ENCODE measurements around the gene PLEKHM3. TPM values are rescaled to one million over a fixed set of nuclear protein-coding genes. Genes with fewer than 3 reads are reported as not detected.

The PLEKHM3 gene
- total RNA-seq, 1 experiment from 2014 or later = 6.5 TPM

GRCh38 chr2:208012449-208012848, 12.9 kb downstream of the PLEKHM3 start:
- DNase-seq (ENCODE audit: low spot score) = no peak
- no peak for TF ChIP-seq EZH2 (IDR thresholded peaks at IDR 0.05; ENCODE audit: borderline replicate concordance, low read depth, low read length, poor library complexity, severe bottlenecking)
- no peak for TF ChIP-seq CTCF (conservative IDR thresholded peaks at IDR 0.05; ENCODE audit: low read depth, low read length)
- Histone ChIP-seq H3K36me3 (ENCODE audit: insufficient read depth, low read length, poor library complexity, severe bottlenecking) (no peaks in the 10 kb centered on the region), H3K27ac (ENCODE audit: low read depth, low read length, poor library complexity, severe bottlenecking) (no peak overlapping the region), H3K27me3 (replicated peaks; ENCODE audit: insufficient read depth, low read depth, low read length, poor library complexity) (no peaks in the 10 kb centered on the region), H3K9me3 (ENCODE audit: low read depth, low read length, poor library complexity, severe bottlenecking) (no peaks in the 10 kb centered on the region), H3K4me3 (ENCODE audit: low read depth, low read length, poor library complexity, severe bottlenecking) (no peak overlapping the region), H3K4me1 (ENCODE audit: insufficient read depth, low read length, poor library complexity, severe bottlenecking) (no peaks in the 10 kb centered on the region)
- ChIA-PET POLR2A (ENCODE audit: low non-redundant PET) (no interaction called here), CTCF (no interaction called here)
- no TSS peak for BruUV-seq (replicated peaks)
- intact Hi-C loops (cut with micrococcal nuclease; ENCODE audit: unreplicated experiment) = no loop called here

GRCh38 chr2:208010506-208010905, 14.8 kb downstream of the PLEKHM3 start:
- intact Hi-C loops (cut with micrococcal nuclease; ENCODE audit: unreplicated experiment) = no loop called here

GRCh38 chr2:208006833-208007232, 18.5 kb downstream of the PLEKHM3 start:
- Histone ChIP-seq H3K27me3 (replicated peaks; ENCODE audit: insufficient read depth, low read depth, low read length, poor library complexity) (no peaks in the 10 kb centered on the region), H3K27ac (ENCODE audit: low read depth, low read length, poor library complexity, severe bottlenecking) (no peak overlapping the region), H3K36me3 (ENCODE audit: insufficient read depth, low read length, poor library complexity, severe bottlenecking) (no peaks in the 10 kb centered on the region), H3K4me1 (ENCODE audit: insufficient read depth, low read length, poor library complexity, severe bottlenecking) (no peaks in the 10 kb centered on the region), H3K9me3 (ENCODE audit: low read depth, low read length, poor library complexity, severe bottlenecking) (no peaks in the 10 kb centered on the region), H3K4me3 (ENCODE audit: low read depth, low read length, poor library complexity, severe bottlenecking) (no peak overlapping the region)
- ChIA-PET CTCF (no interaction called here), POLR2A (ENCODE audit: low non-redundant PET) (no interaction called here)
- no TSS peak for BruUV-seq (replicated peaks)
- intact Hi-C loops (cut with micrococcal nuclease; ENCODE audit: unreplicated experiment) = no loop called here
- no peak for DNase-seq (ENCODE audit: low spot score)
- no peak for TF ChIP-seq EZH2 (IDR thresholded peaks at IDR 0.05; ENCODE audit: borderline replicate concordance, low read depth, low read length, poor library complexity, severe bottlenecking)
- no peak for TF ChIP-seq CTCF (conservative IDR thresholded peaks at IDR 0.05; ENCODE audit: low read depth, low read length)

More at GRCh38 chr2:208010506-208010905, 14.8 kb downstream of the PLEKHM3 start:
- BruUV-seq (replicated peaks) = no TSS peak
- TF ChIP-seq EZH2 (IDR thresholded peaks at IDR 0.05; ENCODE audit: borderline replicate concordance, low read depth, low read length, poor library complexity, severe bottlenecking) (no peak), CTCF (conservative IDR thresholded peaks at IDR 0.05; ENCODE audit: low read depth, low read length) (no peak)
- POLR2A ChIA-PET (ENCODE audit: low non-redundant PET) = no interaction called here
- Histone ChIP-seq H3K36me3 (ENCODE audit: insufficient read depth, low read length, poor library complexity, severe bottlenecking) (no peaks in the 10 kb centered on the region), H3K27me3 (replicated peaks; ENCODE audit: insufficient read depth, low read depth, low read length, poor library complexity) (no peaks in the 10 kb centered on the region), H3K4me1 (ENCODE audit: insufficient read depth, low read length, poor library complexity, severe bottlenecking) (no peaks in the 10 kb centered on the region), H3K9me3 (ENCODE audit: low read depth, low read length, poor library complexity, severe bottlenecking) (no peaks in the 10 kb centered on the region), H3K27ac (ENCODE audit: low read depth, low read length, poor library complexity, severe bottlenecking) (no peak overlapping the region), H3K4me3 (ENCODE audit: low read depth, low read length, poor library complexity, severe bottlenecking) (no peak overlapping the region)
- CTCF ChIA-PET = no interaction called here
- no peak for DNase-seq (ENCODE audit: low spot score)

Data from A673 (cell line).